Lower lobe of right lung (tissue), 2 donors: ENCODE measurements around the gene SEC24C. TPM values are rescaled to one million over a fixed set of nuclear protein-coding genes. Genes with fewer than 3 reads are reported as not detected.
"Not testable (repeated sequence)": the region's sequence is repeated elsewhere in the genome, so short reads cannot be mapped to it uniquely, and the experiment has no call there.

ENCODE experiments used
- ATAC-seq, 2 donors: fragments of 200-7000 bp; cut with Tn5 transposase; one replicate each; pipeline ENCODE4 v1.9.1; 2020 to 2022; ENCODE audit warnings: mild to moderate bottlenecking in 2 of 2, moderate library complexity in 2 of 2
- DNase-seq: peaks from one replicate; pipeline ENCODE4 v3.0.0-alpha.2; 2020
- H3K27ac ChIP-seq: fragments of 200-600 bp; one replicate; pipeline ENCODE4 v1.8.0; 2022
- H3K27me3 ChIP-seq: fragments of 200-600 bp; one replicate; pipeline ENCODE4 v1.8.0; 2022; ENCODE audit warnings: low read depth
- H3K36me3 ChIP-seq: fragments of 200-600 bp; one replicate; pipeline ENCODE4 v1.8.0; 2022; ENCODE audit warnings: mild to moderate bottlenecking
- H3K4me1 ChIP-seq: fragments of 200-600 bp; one replicate; pipeline ENCODE4 v1.8.0; 2022
- H3K4me3 ChIP-seq: fragments of 200-600 bp; one replicate; pipeline ENCODE4 v1.8.0; 2022; ENCODE audit warnings: mild to moderate bottlenecking
- H3K9me3 ChIP-seq: fragments of 200-600 bp; one replicate; pipeline ENCODE4 v1.8.0; 2022
- intact Hi-C: fragments of 100-400 bp; cut with DNase I; formaldehyde crosslinking; loops from one replicate; pipeline ENCODE4 v1.11.0; 2022
- total RNA-seq: library from RNA; stranded (reverse); fragmentation: NEBNext Ultra II Directional; extraction: Animal tissue kit (Norgen Biotek cat#: 25700); gene quantifications from one replicate; pipeline ENCODE4 v1.2.1, GENCODE V29; 2021
- TF ChIP-seq, protein P1 (sequence below): fragments of 200-600 bp; IDR thresholded peaks from one replicate; pipeline ENCODE4 v1.8.0; 2022; ENCODE audit warnings: antibody characterized with exemption, mild to moderate bottlenecking
- donor health status: DM: no; HTN: yes; CAD: no; lungs with severe emphysema.

The SEC24C gene
- total RNA-seq, 1 donor from 2014 or later = 71.4 TPM

DNA sequence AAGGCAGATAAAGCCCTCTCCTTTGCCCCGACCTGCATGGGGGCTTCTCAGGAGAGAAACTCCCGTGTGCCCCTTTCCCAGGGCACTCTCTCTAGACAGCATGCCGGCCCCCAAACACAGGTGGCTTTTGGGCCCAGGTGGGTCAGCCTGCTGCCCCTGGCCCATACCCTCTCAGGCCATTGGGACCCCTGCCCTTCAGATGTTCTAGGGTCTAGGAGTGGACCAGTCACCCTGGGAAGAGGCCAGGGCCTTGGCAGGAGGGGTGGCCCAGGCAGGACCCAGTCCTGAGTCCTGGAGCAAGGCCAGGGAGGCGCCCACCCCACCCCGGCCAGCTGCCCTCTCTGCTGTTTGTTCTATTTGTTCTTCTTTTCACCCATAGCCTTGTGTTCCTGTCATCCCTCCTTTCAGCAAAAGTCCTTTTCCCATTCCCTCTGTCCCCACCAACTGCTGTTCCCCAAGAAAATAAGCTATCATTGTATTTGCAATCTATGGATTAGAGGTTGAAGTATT lies 9.3 kb upstream of the SEC24C start:
- Histone ChIP-seq H3K27me3 (no peaks in the 10 kb centered on the region), H3K27ac (no peak overlapping the region), H3K4me1 (peaks cover 24% of the 10 kb centered on the region), H3K4me3 (no peak overlapping the region), H3K36me3 (peaks cover 54% of the 10 kb centered on the region), H3K9me3 (no peaks in the 10 kb centered on the region)
- intact Hi-C loops = no loop called here
- TF ChIP-seq, protein P1, sequence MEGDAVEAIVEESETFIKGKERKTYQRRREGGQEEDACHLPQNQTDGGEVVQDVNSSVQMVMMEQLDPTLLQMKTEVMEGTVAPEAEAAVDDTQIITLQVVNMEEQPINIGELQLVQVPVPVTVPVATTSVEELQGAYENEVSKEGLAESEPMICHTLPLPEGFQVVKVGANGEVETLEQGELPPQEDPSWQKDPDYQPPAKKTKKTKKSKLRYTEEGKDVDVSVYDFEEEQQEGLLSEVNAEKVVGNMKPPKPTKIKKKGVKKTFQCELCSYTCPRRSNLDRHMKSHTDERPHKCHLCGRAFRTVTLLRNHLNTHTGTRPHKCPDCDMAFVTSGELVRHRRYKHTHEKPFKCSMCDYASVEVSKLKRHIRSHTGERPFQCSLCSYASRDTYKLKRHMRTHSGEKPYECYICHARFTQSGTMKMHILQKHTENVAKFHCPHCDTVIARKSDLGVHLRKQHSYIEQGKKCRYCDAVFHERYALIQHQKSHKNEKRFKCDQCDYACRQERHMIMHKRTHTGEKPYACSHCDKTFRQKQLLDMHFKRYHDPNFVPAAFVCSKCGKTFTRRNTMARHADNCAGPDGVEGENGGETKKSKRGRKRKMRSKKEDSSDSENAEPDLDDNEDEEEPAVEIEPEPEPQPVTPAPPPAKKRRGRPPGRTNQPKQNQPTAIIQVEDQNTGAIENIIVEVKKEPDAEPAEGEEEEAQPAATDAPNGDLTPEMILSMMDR = no peak
- ATAC-seq = no peak
- DNase-seq = no peak

DNA sequence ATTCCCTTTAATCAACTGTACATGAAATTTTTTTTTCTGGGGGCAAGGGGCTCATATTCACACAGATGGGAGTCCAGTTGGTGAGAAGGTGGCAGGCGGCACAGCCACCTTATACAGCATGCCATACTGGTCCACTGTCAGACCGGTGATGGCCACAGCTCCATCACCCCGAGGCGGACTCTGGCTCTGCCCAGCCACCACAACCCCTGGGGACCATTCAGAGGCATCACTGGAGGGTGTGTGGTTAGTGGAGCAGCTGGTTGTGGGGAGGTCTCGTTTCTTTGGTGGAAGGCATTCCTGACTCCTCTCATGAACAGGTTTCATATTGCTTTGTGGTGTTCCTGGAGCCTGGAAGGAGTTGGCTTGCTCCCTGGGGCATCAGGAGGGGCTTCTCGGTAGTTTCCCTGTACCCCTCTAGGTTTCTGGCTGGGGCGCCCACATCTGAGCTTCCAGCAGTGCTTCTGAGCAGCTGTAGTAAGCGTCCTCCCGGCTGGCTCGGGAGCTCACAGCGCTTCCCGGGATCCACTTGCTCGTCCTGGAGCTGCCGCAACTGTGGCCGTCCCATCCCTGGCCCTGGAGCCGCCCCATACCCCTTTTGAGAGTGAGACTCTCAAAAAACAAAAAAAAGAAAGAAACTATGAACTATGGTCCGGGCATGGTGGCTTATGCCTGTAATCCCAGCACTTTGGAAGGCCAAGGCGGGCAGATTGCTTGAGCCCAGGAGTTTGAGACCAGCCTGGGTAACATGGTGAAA lies 3.5 kb upstream of the SEC24C start:
- H3K27me3 ChIP-seq, ATAC-seq, H3K9me3 ChIP-seq: not testable (repeated sequence)

DNA sequence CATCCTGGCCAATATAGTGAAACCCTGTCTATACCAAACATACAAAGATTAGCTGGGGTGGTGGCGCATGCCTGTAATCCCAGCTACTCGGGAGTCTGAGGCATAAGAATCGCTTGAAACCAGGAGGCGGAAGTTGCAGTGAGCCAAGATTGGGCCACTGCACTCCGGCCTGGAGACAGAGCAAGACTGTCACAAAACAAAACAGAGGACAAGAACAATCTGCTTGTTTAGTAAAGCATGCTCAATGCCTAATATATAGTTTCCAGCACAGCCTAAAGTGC lies 1.8 kb upstream of the SEC24C start:
- H3K36me3 ChIP-seq = peaks cover 34% of the 10 kb centered on the region
- TF ChIP-seq, protein P1 = no peak
- DNase-seq = no peak
- no peak overlapping the region for H3K4me3 ChIP-seq
- H3K27me3 ChIP-seq = no peaks in the 10 kb centered on the region
- H3K9me3 ChIP-seq = no peaks in the 10 kb centered on the region
- peaks cover 34% of the 10 kb centered on the region for H3K4me1 ChIP-seq
- H3K27ac ChIP-seq = peak overlapping the region; percentile 31
- intact Hi-C loops = no loop called here
- no peak for ATAC-seq

More for the DNA sequence above, 3.5 kb upstream of the SEC24C start:
- H3K27ac ChIP-seq, DNase-seq, intact Hi-C loops, H3K4me3 ChIP-seq: not testable (repeated sequence)
- peaks cover 27% of the 10 kb centered on the region for H3K36me3 ChIP-seq
- peaks cover 26% of the 10 kb centered on the region for H3K4me1 ChIP-seq

DNA sequence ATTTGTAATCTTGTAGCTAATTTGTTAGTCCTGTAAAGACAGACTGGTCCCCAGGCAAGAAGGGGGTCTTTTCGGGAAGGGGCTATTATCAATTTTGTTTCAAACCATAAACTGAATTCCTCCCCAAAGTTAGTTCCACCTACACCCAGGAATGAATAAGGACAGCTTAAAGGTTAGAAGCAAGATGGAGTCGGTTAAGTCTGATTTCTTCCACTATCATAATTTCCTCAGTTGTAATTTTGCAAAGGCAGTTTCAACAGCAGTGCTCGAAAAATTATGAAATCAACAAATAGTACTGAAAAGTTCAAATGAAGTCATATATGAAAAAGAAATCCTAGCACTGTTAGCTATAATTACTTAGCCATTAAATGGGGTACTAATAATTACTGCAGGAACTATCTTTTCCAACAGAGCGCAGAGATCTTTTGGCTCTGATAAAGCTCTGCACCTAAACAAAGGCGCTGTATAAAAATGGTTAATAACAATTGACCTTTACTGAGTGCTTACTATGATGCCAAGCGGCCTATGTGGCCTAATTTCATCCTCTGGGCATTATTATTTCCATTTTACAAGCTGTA lies 756 bp upstream of the SEC24C start:
- TF ChIP-seq, protein P1 = no peak
- H3K9me3 ChIP-seq = no peaks in the 10 kb centered on the region
- ATAC-seq = no peak
- peak overlapping the region; percentile 95 for H3K27ac ChIP-seq
- H3K36me3 ChIP-seq = peaks cover 36% of the 10 kb centered on the region
- DNase-seq = no peak
- H3K4me3 ChIP-seq = peak overlapping the region; percentile 77
- no peaks in the 10 kb centered on the region for H3K27me3 ChIP-seq
- intact Hi-C loops = no loop called here
- H3K4me1 ChIP-seq = peaks cover 40% of the 10 kb centered on the region

DNA sequence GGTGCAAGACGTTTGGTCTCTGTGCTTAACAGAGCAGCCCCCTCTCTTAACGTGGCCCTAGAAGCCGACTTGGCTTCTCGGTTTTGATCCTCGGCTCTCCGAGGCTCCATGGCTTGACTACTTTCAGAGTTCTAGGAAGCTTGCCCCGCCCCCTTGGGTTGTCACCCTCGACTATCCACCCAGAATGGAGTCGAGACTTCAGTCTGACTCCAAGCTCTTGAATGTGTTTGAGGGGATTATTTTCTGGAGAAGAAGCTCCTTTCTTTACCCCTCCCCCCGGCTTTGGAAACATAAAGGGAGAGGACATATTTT lies 448 bp downstream of the SEC24C start:
- Histone ChIP-seq H3K4me3 (peak overlapping the region; percentile 77), H3K27ac (peak overlapping the region; percentile 95), H3K27me3 (no peaks in the 10 kb centered on the region), H3K36me3 (peaks cover 45% of the 10 kb centered on the region), H3K4me1 (peaks cover 52% of the 10 kb centered on the region), H3K9me3 (no peaks in the 10 kb centered on the region)
- ATAC-seq (peak; percentile 42 to 57), DNase-seq (peak; percentile 72)
- TF ChIP-seq, protein P1 = no peak
- intact Hi-C loops = no loop called here

DNA sequence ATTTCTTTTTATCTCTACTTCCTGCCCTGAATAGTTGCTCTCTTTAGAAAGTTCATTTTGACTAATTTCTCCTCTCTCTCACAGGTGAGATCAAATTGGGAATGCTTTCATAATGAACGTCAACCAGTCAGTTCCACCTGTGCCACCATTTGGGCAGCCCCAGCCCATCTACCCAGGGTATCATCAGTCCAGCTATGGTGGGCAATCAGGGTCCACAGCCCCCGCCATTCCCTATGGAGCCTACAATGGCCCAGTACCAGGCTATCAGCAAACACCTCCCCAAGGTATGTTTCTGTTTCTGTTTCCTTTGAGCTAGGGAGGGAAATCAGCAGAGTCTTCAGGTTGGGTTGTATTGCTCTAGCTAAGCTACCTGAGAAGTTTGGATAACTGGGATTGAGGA lies 2.5 kb downstream of the SEC24C start:
- Histone ChIP-seq H3K36me3 (peaks cover 64% of the 10 kb centered on the region), H3K9me3 (no peaks in the 10 kb centered on the region), H3K27ac (no peak overlapping the region), H3K4me1 (peaks cover 62% of the 10 kb centered on the region), H3K27me3 (no peaks in the 10 kb centered on the region), H3K4me3 (no peak overlapping the region)
- ATAC-seq (no peak), DNase-seq (no peak)
- TF ChIP-seq, protein P1 = no peak
- intact Hi-C loops = no loop called here
